ENCODE data around the gene MINDY3. TPM values are rescaled to one million over a fixed set of nuclear protein-coding genes. Genes with fewer than 3 reads are reported as not detected.

The MINDY3 gene
- total RNA-seq, 2 donors from 2014 or later, result 14.4 to 15.9 TPM

DNA sequence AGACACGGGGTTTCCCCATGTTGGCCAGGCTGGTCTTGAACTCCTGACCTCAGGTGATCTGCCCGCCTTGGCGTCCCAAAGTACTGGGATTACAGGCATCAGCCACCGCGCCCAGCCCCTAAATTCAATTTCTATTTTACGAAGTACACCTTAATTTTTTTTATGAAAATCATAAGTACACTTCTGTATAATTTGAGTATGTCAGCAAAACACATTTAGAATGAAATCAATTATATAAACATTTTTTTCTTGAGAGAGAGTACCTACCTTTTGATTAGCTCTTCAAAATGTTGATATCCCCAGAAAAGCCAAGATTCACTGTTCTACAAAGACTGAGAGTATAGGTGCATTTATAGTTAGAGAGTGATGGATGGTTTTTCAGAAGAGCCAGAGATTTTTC, 120.0 kb downstream of the MINDY3 start:
- no peak overlapping the region for H3K27ac Mint-ChIP-seq
- ATAC-seq, result no peak
- H3K9me3 Mint-ChIP-seq, result no peaks in the 10 kb centered on the region
- no peaks in the 10 kb centered on the region for H3K36me3 Mint-ChIP-seq
- no peak for DNase-seq (ENCODE audit: low spot score in 2 of 2)

DNA sequence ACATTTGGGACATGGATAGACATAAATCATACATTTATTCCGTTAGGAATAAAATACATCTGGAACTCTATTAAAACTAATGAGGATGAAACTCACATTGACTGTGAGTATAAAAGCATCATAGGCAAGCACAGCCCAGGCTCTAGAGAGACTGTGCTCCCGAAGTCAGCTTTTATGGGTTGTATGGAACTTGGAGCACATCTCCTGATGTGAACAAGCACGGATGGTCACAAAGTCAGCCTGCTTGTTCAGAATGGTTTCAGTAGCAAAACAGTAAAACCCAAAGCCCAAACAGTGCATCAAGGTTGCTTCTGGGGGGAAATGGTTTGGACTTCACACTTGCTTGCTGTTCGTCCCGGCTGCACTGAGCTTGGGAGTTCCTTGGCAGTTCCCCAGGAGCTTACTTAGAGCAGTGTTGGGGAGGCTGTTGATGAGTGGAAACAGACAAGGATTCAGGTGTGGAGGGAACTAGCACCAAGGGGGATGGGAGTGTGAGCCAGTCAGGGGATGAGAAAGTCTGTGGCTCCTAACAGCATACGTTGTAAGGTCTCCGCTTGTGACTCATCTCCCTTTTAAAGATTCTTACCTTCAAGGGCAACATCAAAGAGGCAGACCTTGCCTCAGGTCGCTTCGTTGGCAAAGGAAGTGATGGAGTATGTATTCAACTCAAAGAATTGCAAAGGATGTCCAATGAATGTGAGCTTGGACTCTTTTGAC, 120.9 kb downstream of the MINDY3 start:
- Mint-ChIP-seq H3K9me3 (no peaks in the 10 kb centered on the region), H3K27ac (no peak overlapping the region), H3K36me3 (no peaks in the 10 kb centered on the region)
- ATAC-seq, result no peak
- DNase-seq (ENCODE audit: low spot score in 2 of 2), result no peak

DNA sequence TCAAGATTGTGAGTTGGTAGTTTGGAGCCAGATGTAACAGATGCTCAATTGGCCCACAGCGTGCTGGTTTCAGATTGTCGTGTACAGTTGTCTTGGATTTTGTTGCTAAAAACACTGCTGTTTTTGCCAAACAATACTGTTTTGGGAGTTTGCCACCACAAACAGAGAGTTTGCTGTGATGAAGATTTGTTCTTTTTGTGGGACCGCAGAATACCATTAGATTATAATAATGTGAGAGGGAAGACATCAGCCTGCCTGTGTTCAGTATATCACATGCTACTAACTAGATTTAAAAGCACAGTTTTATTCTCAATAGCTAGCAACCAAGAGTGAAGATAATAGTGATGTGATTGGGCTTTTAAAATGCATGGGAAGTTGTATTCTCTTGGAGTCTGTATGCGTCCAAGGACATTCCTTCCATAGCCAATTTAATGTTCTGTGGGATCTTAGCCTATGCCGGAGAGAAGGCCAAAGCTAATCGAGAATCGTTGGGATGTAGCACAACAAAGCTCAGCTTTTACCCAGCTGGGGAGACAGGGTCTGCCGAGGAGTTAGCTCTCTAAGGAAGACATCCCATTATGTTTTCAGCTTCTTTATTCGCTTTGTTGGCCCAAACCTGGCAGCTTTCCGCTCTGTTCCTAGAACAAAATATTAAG, 121.9 kb downstream of the MINDY3 start:
- ATAC-seq, result no peak
- Mint-ChIP-seq H3K9me3 (no peaks in the 10 kb centered on the region), H3K27ac (no peak overlapping the region), H3K36me3 (no peaks in the 10 kb centered on the region)
- no peak for DNase-seq (ENCODE audit: low spot score in 2 of 2)

DNA sequence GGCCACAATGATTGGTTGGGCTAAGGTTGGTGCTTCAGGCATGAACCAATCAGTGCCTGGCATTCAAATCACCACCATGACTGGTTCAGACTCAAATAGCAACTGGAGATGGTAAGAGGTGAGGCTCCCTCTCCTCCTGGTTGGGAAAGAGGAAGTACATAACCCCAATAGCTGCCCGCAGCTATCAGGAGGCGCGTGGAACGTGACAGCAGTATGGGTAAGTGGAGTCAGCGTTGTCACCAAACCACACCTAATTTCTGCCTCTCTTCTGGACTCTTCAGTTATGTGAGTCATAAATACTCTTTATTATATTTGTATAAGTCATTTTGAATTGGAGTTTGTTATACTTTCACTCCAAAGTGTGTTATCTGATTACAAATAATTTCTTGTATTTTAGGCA, 122.7 kb downstream of the MINDY3 start:
- DNase-seq (ENCODE audit: low spot score in 2 of 2) (no peak), ATAC-seq (no peak)
- Mint-ChIP-seq H3K36me3 (no peaks in the 10 kb centered on the region), H3K9me3 (no peaks in the 10 kb centered on the region), H3K27ac (no peak overlapping the region)

DNA sequence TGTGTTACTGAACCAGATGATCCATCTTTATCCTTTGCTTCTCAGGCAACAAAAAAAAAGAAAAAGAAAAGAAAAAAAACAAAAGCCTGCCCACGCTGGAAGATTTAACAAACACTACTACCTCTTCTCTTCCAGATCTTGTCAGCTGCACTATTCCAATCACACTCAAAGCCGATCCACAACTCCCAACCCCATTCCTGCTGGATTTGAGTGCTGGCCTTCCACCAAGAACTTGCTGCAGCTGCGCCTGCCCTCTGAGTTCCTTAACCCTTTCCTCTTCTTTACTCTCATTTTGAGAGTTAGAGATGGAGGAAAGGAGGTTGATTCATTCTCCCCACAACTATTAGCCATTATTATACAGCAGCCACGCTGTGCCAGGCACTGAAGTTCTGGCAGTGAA, 124.5 kb downstream of the MINDY3 start:
- ATAC-seq (no peak), DNase-seq (ENCODE audit: low spot score in 2 of 2) (no peak)
- H3K36me3 Mint-ChIP-seq, result no peaks in the 10 kb centered on the region
- H3K9me3 Mint-ChIP-seq, result peaks cover 0 to 5% of the 10 kb centered on the region in 2 donors
- no peak overlapping the region for H3K27ac Mint-ChIP-seq

DNA sequence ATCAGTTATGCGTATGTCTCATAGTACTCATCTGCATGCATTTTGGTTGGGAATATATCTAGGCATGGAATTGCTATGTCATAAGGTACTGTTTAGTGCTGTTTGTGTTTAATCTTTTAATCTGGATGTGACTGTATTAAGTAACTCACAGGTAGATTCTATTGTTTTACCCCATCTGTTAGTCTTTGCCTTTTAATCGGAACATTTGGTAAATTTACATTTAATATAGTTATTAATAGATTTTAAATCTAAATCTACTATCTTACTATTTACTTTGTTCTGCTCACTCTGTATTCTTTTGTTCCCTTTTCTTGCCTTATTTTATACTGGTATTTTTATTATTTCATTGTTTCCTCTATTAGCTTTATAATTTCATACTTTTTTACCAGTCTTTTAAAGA, 130.0 kb downstream of the MINDY3 start:
- Mint-ChIP-seq H3K27ac (no peak overlapping the region), H3K36me3 (no peaks in the 10 kb centered on the region), H3K9me3 (peaks cover 0 to 16% of the 10 kb centered on the region in 2 donors)
- ATAC-seq (no peak), DNase-seq (ENCODE audit: low spot score in 2 of 2) (no peak)

DNA sequence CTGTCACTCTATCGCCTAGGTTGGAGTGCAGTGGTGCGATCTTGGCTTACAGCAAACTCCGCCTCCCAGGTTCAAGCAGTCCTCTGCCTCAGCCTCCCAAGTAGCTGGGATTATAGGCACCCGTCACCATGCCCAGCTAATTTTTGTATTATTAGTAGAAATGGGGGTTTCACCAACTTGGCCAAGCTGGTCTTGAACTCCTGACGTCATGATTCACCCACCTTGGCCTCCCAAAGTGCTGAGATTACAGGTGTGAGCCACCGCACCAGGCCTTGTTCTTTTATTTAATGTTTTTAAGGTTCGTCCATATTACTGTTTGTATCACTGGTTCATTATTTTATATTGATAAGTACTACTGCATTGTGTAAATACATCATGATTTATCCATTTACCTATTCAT, 130.4 kb downstream of the MINDY3 start:
- H3K27ac Mint-ChIP-seq, result no peak overlapping the region
- ATAC-seq (no peak), DNase-seq (ENCODE audit: low spot score in 2 of 2) (no peak)
- H3K9me3 Mint-ChIP-seq, result peaks cover 0 to 16% of the 10 kb centered on the region in 2 donors
- H3K36me3 Mint-ChIP-seq, result no peaks in the 10 kb centered on the region

Other genes with a start within 250 kb of the MINDY3 start
- gene ITGA8, start 140.6 kb downstream of the MINDY3 start, total RNA-seq, result not detected

All from activated naive CD4-positive, alpha-beta T cell treated with anti-CD3 and anti-CD28 coated beads, Interleukin-2, amount 50 U/mL, for 72 hours (primary cell).